HG03575 (cell line): ENCODE results near the gene OPHN1.

ENCODE experiments used
- ATAC-seq: cut with Tn5 transposase; IDR thresholded peaks from one replicate; pipeline ENCODE4 v1.9.1; 2021; ENCODE audit not compliant: unreplicated experiment, insufficient number of reproducible peaks, low FRiP score; ENCODE audit errors: extremely low read depth

OPHN1 gene

GRCh38 chrX:68196939-68197791 is 236.1 kb downstream of the OPHN1 start:
- peak; percentile 53 for ATAC-seq

GRCh38 chrX:68195561-68195960 is 237.7 kb downstream of the OPHN1 start:
- ATAC-seq: no peak

GRCh38 chrX:68193786-68194185 is 239.5 kb downstream of the OPHN1 start:
- no peak for ATAC-seq

- no peak for ATAC-seq
Measured at GRCh38 chrX:68193234-68193633, 240.1 kb downstream of the OPHN1 start.

GRCh38 chrX:68190799-68191198 is 242.5 kb downstream of the OPHN1 start:
- ATAC-seq: no peak

GRCh38 chrX:68186552-68187262 is 246.6 kb downstream of the OPHN1 start:
- ATAC-seq: no peak

- no peak for ATAC-seq
Measured at GRCh38 chrX:68185161-68185560, 248.1 kb downstream of the OPHN1 start.

GRCh38 chrX:68183612-68184214 is 249.6 kb downstream of the OPHN1 start:
- ATAC-seq: no peak

- ATAC-seq: no peak
Measured at GRCh38 chrX:68180579-68180978, 252.7 kb downstream of the OPHN1 start.

- ATAC-seq: no peak
Measured at GRCh38 chrX:68179355-68179754, 253.9 kb downstream of the OPHN1 start.

- no peak for ATAC-seq
Measured at GRCh38 chrX:68177542-68177941, 255.8 kb downstream of the OPHN1 start.

- no peak for ATAC-seq
Measured at GRCh38 chrX:68175562-68175961, 257.7 kb downstream of the OPHN1 start.

- no peak for ATAC-seq
Measured at GRCh38 chrX:68163441-68163840, 269.9 kb downstream of the OPHN1 start.

- no peak for ATAC-seq
Measured at GRCh38 chrX:68147848-68148247, 285.4 kb downstream of the OPHN1 start.

- ATAC-seq: no peak
Measured at GRCh38 chrX:68146054-68146453, 287.2 kb downstream of the OPHN1 start.

GRCh38 chrX:68139791-68140190 is 293.5 kb downstream of the OPHN1 start:
- ATAC-seq: no peak

- ATAC-seq: no peak
Measured at GRCh38 chrX:68133181-68133580, 300.1 kb downstream of the OPHN1 start.

GRCh38 chrX:68132749-68133148 is 300.5 kb downstream of the OPHN1 start:
- no peak for ATAC-seq

GRCh38 chrX:68121835-68122234 is 311.5 kb downstream of the OPHN1 start:
- no peak for ATAC-seq

GRCh38 chrX:68121371-68121770 is 311.9 kb downstream of the OPHN1 start:
- ATAC-seq: no peak
